NOMO-1 (cell line): ENCODE measurements around the gene TRAF3IP1.
"Not testable (repeated sequence)": the region's sequence is repeated elsewhere in the genome, so short reads cannot be mapped to it uniquely, and the experiment has no call there.

ENCODE experiments used
- DNase-seq, 2 experiments: peaks; one replicate each; lab custom pipeline; 2025; ENCODE audit not compliant: unreplicated experiment in 2 of 2; lab: John Stamatoyannopoulos, UW

TRAF3IP1 gene

GRCh38 chr2:238305965-238306671 is 14.2 kb upstream of the TRAF3IP1 start:
- DNase-seq = no peak

GRCh38 chr2:238306672-238306998 is 13.7 kb upstream of the TRAF3IP1 start:
- no peak for DNase-seq

- DNase-seq = no peak
Observed at GRCh38 chr2:238308177-238308576, 12.1 kb upstream of the TRAF3IP1 start.

- not testable (repeated sequence) for DNase-seq
Observed at GRCh38 chr2:238310721-238311120, 9.6 kb upstream of the TRAF3IP1 start.

- no peak for DNase-seq
Observed at GRCh38 chr2:238313289-238313990, 6.9 kb upstream of the TRAF3IP1 start.

GRCh38 chr2:238313991-238314350 is 6.3 kb upstream of the TRAF3IP1 start:
- no peak for DNase-seq

- DNase-seq = no peak
Observed at GRCh38 chr2:238314576-238314975, 5.7 kb upstream of the TRAF3IP1 start.

GRCh38 chr2:238315031-238315595 is 5.2 kb upstream of the TRAF3IP1 start:
- DNase-seq = no peak

GRCh38 chr2:238320648-238321281 is 447 bp downstream of the TRAF3IP1 start:
- DNase-seq = no peak

GRCh38 chr2:238321467-238321866 is 1.1 kb downstream of the TRAF3IP1 start:
- DNase-seq = no peak

- DNase-seq = no peak
Observed at GRCh38 chr2:238322001-238322411, 1.7 kb downstream of the TRAF3IP1 start.

- DNase-seq = not testable (repeated sequence)
Observed at GRCh38 chr2:238324248-238324647, 3.9 kb downstream of the TRAF3IP1 start.

- DNase-seq = no peak
Observed at GRCh38 chr2:238325694-238326093, 5.4 kb downstream of the TRAF3IP1 start.

GRCh38 chr2:238326801-238327365 is 6.6 kb downstream of the TRAF3IP1 start:
- DNase-seq = no peak

GRCh38 chr2:238327751-238328150 is 7.4 kb downstream of the TRAF3IP1 start:
- DNase-seq = no peak

- no peak for DNase-seq
Observed at GRCh38 chr2:238330391-238330790, 10.1 kb downstream of the TRAF3IP1 start.

- DNase-seq = no peak
Observed at GRCh38 chr2:238331916-238332315, 11.6 kb downstream of the TRAF3IP1 start.

GRCh38 chr2:238334885-238335284 is 14.6 kb downstream of the TRAF3IP1 start:
- DNase-seq = no peak

GRCh38 chr2:238335591-238335990 is 15.3 kb downstream of the TRAF3IP1 start:
- not testable (repeated sequence) for DNase-seq

GRCh38 chr2:238336151-238336550 is 15.8 kb downstream of the TRAF3IP1 start:
- no peak for DNase-seq

GRCh38 chr2:238336793-238337444 is 16.6 kb downstream of the TRAF3IP1 start:
- DNase-seq = no peak
